Retinal pigment epithelial cell (primary cell): ENCODE measurements around the gene MTMR12.
"Not testable (repeated sequence)": the region's sequence is repeated elsewhere in the genome, so short reads cannot be mapped to it uniquely, and the experiment has no call there.

Experiments used
- DNase-seq: peaks from one replicate; pipeline ENCODE4 v3.0.0-alpha.2; 2010; ENCODE audit warnings: low read depth
- H3K4me3 ChIP-seq: 2 replicates; pipeline ENCODE4 v1.5.1; 2011; ENCODE audit warnings: mild to moderate bottlenecking, low read length, control low read depth, moderate library complexity
- CTCF ChIP-seq: conservative IDR thresholded peaks from 2 replicates; pipeline ENCODE4 v1.5.1; 2011; ENCODE audit warnings: low read depth, low read length, control low read depth, inconsistent platforms

The MTMR12 gene

DNA sequence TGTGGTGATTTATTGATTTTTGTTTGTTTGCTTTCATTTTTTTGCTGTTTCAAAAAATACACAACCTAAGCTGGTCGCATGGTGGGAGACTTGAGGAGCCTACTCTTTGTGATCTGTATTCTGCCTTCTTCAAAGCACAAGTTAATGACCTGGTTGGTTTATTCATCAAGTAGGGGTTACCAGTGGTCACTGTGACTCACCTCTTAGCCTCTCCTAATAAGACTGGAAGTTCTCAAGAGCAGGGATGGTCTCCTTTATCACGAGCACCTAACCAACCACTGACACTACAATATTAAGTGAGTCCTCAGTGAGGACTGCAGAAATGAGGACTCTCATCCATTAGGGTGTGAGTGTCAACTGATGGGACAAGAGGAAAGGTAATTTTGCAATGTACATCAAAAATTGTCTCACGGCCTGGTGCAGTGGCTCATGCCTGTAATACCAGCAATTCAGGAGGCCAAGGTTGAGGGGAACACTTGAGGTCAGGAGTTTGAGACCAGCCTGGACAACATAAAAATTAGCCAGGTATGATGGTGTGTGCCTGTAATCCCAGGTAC, 13.6 kb upstream of the MTMR12 start:
- no peak for TF ChIP-seq CTCF
- DNase-seq: no peak
- no peak overlapping the region for H3K4me3 ChIP-seq

GRCh38 chr5:32325616-32326015, 12.9 kb upstream of the MTMR12 start:
- TF ChIP-seq CTCF: no peak

DNA sequence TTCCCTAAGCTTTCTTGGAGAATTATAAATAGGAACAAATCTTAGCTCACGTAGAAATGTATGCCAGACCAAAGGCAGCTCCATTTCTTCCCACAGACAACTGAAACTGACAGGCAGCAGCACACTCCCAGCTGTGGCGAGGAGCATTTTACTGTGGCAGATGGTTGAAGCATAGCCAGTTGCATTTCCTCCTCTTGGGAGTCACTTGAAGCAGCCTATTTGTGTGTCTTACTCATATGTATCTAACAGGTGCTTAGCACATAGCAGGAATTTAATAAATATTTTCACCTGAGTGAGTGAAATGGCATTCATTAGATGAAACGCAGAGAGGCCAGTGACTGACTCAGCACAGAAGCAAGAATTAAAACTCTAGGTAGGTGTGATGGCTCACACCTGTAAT, 12.3 kb upstream of the MTMR12 start:
- no peak for DNase-seq
- no peak overlapping the region for H3K4me3 ChIP-seq
- TF ChIP-seq CTCF: no peak

More at GRCh38 chr5:32325616-32326015, 12.9 kb upstream of the MTMR12 start:
- H3K4me3 ChIP-seq: no peak overlapping the region
- DNase-seq: no peak

GRCh38 chr5:32323741-32324140, 11.0 kb upstream of the MTMR12 start:
- TF ChIP-seq CTCF: no peak
- DNase-seq: no peak
- H3K4me3 ChIP-seq: no peak overlapping the region

- no peak for TF ChIP-seq CTCF
- no peak overlapping the region for H3K4me3 ChIP-seq
- DNase-seq: no peak
These were observed 10.1 kb upstream of the MTMR12 start for GRCh38 chr5:32322882-32323281.

DNA sequence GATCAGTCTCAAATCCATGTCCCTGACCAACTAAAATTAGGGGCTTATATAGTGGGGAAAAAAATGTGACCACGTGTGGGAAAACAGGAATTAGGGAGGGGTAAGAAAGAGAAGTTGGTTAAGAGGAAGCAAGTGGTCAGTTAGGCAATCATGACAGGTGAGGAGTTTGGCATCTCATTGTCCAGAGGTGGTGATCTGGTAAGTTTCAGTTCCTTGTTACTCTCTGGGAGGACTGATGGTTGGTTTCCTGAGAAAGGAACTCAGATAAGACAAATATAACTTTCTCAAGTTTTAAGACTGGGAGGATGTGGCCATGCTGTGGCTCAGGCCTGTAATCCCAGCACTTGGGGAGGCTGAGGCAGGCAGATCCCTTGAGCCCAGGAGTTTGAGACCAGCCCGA, 9.0 kb upstream of the MTMR12 start:
- not testable (repeated sequence) for H3K4me3 ChIP-seq, DNase-seq

DNA sequence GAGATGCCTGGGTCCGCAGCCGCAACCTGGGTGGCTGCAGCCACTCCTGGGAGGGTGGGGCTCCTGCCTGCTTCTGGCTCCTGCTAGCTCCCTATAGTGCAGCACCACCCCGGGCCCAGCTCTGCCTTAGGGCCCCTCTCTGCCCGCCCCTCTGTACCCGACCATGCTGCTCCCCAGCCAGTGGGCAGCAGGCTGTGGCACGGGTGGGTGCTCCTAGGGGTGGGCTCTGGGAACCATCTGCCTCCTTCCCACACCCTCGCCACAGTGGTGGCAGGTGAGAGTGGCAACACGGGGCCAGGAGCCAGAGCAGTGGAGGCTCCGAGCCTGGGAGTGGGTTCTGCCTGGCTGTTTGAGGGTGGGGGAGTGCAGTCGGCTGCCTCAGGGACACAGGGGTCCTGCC, 7.8 kb upstream of the MTMR12 start:
- H3K4me3 ChIP-seq: no peak overlapping the region
- DNase-seq: no peak
- no peak for TF ChIP-seq CTCF
